ENCODE results near the gene MASP1.

DNA sequence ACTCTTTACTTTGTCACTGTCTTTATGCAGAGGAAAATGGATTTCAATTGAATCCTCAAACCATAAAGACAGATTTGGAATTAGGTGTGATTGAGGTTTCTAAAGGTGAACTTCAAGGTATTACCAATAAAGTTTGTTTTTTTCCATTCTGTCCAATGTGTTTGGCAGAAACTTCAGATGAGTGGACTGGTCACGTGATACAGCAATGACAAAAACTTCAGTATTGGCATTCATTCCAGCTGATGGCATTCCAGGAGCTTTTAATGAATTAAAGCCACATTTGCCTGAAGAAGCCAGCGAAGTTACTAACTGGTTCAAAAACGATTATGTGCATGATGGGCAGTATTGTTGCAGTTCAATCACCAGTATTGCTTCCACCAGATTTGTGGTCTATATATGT, 4.5 kb upstream of the MASP1 start:
- no peak for TF ChIP-seq EZH2 (IDR thresholded peaks at IDR 0.05; ENCODE audit: borderline replicate concordance, insufficient read depth, low read depth, low read length, poor library complexity, severe bottlenecking)
- TF ChIP-seq, protein P1, sequence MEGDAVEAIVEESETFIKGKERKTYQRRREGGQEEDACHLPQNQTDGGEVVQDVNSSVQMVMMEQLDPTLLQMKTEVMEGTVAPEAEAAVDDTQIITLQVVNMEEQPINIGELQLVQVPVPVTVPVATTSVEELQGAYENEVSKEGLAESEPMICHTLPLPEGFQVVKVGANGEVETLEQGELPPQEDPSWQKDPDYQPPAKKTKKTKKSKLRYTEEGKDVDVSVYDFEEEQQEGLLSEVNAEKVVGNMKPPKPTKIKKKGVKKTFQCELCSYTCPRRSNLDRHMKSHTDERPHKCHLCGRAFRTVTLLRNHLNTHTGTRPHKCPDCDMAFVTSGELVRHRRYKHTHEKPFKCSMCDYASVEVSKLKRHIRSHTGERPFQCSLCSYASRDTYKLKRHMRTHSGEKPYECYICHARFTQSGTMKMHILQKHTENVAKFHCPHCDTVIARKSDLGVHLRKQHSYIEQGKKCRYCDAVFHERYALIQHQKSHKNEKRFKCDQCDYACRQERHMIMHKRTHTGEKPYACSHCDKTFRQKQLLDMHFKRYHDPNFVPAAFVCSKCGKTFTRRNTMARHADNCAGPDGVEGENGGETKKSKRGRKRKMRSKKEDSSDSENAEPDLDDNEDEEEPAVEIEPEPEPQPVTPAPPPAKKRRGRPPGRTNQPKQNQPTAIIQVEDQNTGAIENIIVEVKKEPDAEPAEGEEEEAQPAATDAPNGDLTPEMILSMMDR (IDR thresholded peaks at IDR 0.05): no peak

All from B cell (primary cell).